Esophagus muscularis mucosa (tissue), 4 donors: Measurements from ENCODE around the gene RALGDS. TPM values are rescaled to one million over a fixed set of nuclear protein-coding genes. Genes with fewer than 3 reads are reported as not detected.
A peak's percentile ranks its signal among the peaks of the same experiment; 100 is the strongest.

ENCODE experiments used
- DNase-seq: peaks from one replicate; pipeline ENCODE4 v3.0.0-alpha.2; 2017; ENCODE audit errors: extremely low spot score
- H3K27ac ChIP-seq, 4 donors: fragments of 200-600 bp; sonication (generic); replicated peaks in 1 of 4; 1 replicate in 3 of 4; 2 replicates in 1 of 4; pipeline ENCODE4 v1.5.1; 2016 to 2019; ENCODE audit warnings: mild to moderate bottlenecking in 1 of 4
- H3K27me3 ChIP-seq, 4 donors: fragments of 200-600 bp; sonication (generic); one replicate each; pipeline versions ENCODE4 v1.5.1 to v1.6.0; 2016 to 2019
- H3K36me3 ChIP-seq, 4 donors: fragments of 200-600 bp; sonication (generic); one replicate each; pipeline ENCODE4 v1.5.1; 2016 to 2019
- H3K4me1 ChIP-seq, 4 donors: fragments of 200-600 bp; sonication (generic); one replicate each; pipeline ENCODE4 v1.5.1; 2016 to 2019
- H3K4me3 ChIP-seq, 4 donors: fragments of 200-600 bp; sonication (generic); 1 replicate in 2 of 4; 2 replicates in 2 of 4; pipeline ENCODE4 v1.5.1; 2016 to 2019; ENCODE audit warnings: mild to moderate bottlenecking in 4 of 4, moderate library complexity in 1 of 4
- H3K9me3 ChIP-seq, 4 donors: fragments of 200-600 bp; sonication (generic); 1 replicate in 3 of 4; 2 replicates in 1 of 4; pipeline ENCODE4 v1.5.1; 2016 to 2019
- EP300 ChIP-seq: sonication (generic); formaldehyde crosslinking; IDR thresholded peaks from one replicate; pipeline ENCODE4 v1.6.1; 2017; ENCODE audit warnings: antibody characterized with exemption
- POLR2A ChIP-seq: fragments of 450-650 bp; IDR thresholded peaks from one replicate; pipeline ENCODE4 v1.6.1; 2017; ENCODE audit warnings: antibody characterized with exemption, moderate library complexity, mild to moderate bottlenecking, low read depth
- POLR2AphosphoS5 ChIP-seq, 2 donors: sonication (generic); formaldehyde crosslinking; IDR thresholded peaks; one replicate each; pipeline ENCODE4 v1.6.1; 2017; ENCODE audit warnings: antibody characterized with exemption in 2 of 2
- WGBS: methylation state at CpG from one replicate; pipeline ENCODE4 v1.1.5; 2018; 5-methylcytosine and 5-hydroxymethylcytosine counted together
- intact Hi-C: fragments of 100-400 bp; cut with DNase I; formaldehyde crosslinking; loops from one replicate; pipeline ENCODE4 v1.15.1; 2023
- total RNA-seq, 4 donors: library from RNA; depleted of rRNA; stranded (reverse); fragments of >200 nt; gene quantifications; one replicate each; pipeline versions ENCODE4 v1.1.0 to v1.2.1, GENCODE V29; 2016
- TF ChIP-seq, protein P1 (sequence below), 3 experiments: fragments of 200-600 bp in 2 of 3; fragments of 450-650 bp in 1 of 3; sonication (generic) in 2 of 3; IDR thresholded peaks; one replicate each; pipeline ENCODE4 v1.5.1; 2017 to 2019; ENCODE audit warnings: antibody characterized with exemption in 3 of 3, mild to moderate bottlenecking in 2 of 3, moderate library complexity in 1 of 3

Gene RALGDS
- total RNA-seq, 4 donors from 2014 or later, result 48.6 to 67.4 (median 54.8) TPM

DNA sequence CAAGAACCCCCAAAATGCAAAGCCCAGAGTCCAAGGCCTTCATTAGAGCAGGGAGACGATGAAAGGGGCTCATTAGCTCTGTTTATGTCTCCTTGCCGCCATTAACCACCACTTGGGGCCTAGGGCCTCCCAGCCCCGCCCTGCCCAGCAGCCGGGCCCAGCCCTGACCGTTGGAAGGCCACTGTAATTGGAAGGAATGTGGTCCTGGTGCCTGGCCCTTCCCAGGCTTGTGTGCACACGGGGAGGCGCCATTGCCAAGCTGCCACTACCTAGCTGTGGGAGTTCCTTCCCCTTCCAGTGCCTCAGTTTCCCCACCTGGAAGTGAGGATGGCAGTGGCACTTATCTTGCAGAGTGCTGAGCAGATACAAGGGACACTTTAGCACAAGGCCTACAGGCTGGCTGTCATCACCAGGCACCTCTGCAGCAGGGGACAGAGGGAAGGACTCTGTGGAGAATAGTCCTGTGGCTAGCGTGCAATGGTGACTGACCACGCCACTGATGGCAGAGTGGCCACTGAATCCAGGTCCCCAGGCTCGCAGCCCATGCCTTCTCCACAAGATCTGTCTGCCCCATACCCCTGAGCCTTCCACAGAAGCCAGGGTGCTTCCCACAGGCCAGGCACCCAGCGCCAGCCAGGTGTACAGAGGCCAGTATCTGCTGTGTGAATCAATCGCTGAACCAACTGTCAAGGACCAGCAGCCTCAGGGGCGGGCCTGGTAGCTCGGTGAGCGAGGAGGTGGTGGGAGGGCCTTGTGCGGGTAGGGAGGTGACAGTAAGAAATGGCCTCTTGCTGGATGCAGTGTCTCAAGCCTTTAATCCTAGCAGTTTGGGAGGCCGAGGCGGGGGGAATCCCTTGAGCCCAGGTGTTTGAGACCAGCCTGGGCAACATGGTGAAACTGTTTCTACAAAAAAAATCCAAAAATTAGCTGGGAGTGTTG lies 21.9 kb upstream of the RALGDS start:
- 70% methylated on average over 16 of the region's 18 CpGs for WGBS
- H3K27me3 ChIP-seq, result no peaks in the 10 kb centered on the region
- no peaks in the 10 kb centered on the region for H3K9me3 ChIP-seq
- intact Hi-C loops, result no loop called here
- no peaks in the 10 kb centered on the region for H3K36me3 ChIP-seq
- H3K4me3 ChIP-seq, result no peak overlapping the region
- H3K4me1 ChIP-seq, result peaks cover 65 to 95% (median 87%) of the 10 kb centered on the region in 4 donors
- peak overlapping the region in 2 of 4 donors; percentile 6 to 22 for H3K27ac ChIP-seq
- DNase-seq, result no peak
- TF ChIP-seq, protein P1, sequence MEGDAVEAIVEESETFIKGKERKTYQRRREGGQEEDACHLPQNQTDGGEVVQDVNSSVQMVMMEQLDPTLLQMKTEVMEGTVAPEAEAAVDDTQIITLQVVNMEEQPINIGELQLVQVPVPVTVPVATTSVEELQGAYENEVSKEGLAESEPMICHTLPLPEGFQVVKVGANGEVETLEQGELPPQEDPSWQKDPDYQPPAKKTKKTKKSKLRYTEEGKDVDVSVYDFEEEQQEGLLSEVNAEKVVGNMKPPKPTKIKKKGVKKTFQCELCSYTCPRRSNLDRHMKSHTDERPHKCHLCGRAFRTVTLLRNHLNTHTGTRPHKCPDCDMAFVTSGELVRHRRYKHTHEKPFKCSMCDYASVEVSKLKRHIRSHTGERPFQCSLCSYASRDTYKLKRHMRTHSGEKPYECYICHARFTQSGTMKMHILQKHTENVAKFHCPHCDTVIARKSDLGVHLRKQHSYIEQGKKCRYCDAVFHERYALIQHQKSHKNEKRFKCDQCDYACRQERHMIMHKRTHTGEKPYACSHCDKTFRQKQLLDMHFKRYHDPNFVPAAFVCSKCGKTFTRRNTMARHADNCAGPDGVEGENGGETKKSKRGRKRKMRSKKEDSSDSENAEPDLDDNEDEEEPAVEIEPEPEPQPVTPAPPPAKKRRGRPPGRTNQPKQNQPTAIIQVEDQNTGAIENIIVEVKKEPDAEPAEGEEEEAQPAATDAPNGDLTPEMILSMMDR (IDR thresholded peaks at IDR 0.05), result no peak
- no peak for TF ChIP-seq POLR2A
- no peak for TF ChIP-seq POLR2AphosphoS5 (IDR thresholded peaks at IDR 0.05)
- no peak for TF ChIP-seq EP300

GRCh38 chr9:133141833-133142595 lies 21.0 kb upstream of the RALGDS start:
- Histone ChIP-seq H3K27ac (peak overlapping the region in 2 of 4 donors; percentile 6 to 22), H3K27me3 (no peaks in the 10 kb centered on the region), H3K4me3 (no peak overlapping the region), H3K4me1 (peaks cover 60 to 95% (median 87%) of the 10 kb centered on the region in 4 donors), H3K9me3 (no peaks in the 10 kb centered on the region), H3K36me3 (no peaks in the 10 kb centered on the region)
- DNase-seq, result no peak
- WGBS, result 78% methylated on average over 9 of the region's 16 CpGs
- TF ChIP-seq EP300 (no peak), POLR2AphosphoS5 (IDR thresholded peaks at IDR 0.05) (no peak), POLR2A (no peak)
- TF ChIP-seq, protein P1 (IDR thresholded peaks at IDR 0.05), result no peak
- intact Hi-C loops, result no loop called here

- Histone ChIP-seq H3K4me3 (no peak overlapping the region), H3K9me3 (no peaks in the 10 kb centered on the region), H3K4me1 (peaks cover 64 to 100% (median 94%) of the 10 kb centered on the region in 4 donors), H3K27me3 (no peaks in the 10 kb centered on the region), H3K36me3 (no peaks in the 10 kb centered on the region), H3K27ac (peak overlapping the region in 3 of 4 donors; percentile 3 to 93 (median 84))
- TF ChIP-seq, protein P1 (IDR thresholded peaks at IDR 0.05), result no peak
- TF ChIP-seq EP300 (no peak), POLR2A (no peak), POLR2AphosphoS5 (IDR thresholded peaks at IDR 0.05) (no peak)
- intact Hi-C loops, result no loop called here
- WGBS, result 100% methylated on average over 1 of the region's 14 CpGs
- DNase-seq, result no peak
Measured at GRCh38 chr9:133140606-133141005, 19.6 kb upstream of the RALGDS start.

GRCh38 chr9:133140174-133140505 lies 19.1 kb upstream of the RALGDS start:
- H3K4me1 ChIP-seq, result peaks cover 69 to 100% (median 97%) of the 10 kb centered on the region in 4 donors
- intact Hi-C loops, result no loop called here

More at GRCh38 chr9:133140174-133140505, 19.1 kb upstream of the RALGDS start:
- Histone ChIP-seq H3K36me3 (no peaks in the 10 kb centered on the region), H3K27ac (peak overlapping the region in 3 of 4 donors; percentile 45 to 93 (median 84)), H3K4me3 (no peak overlapping the region), H3K9me3 (no peaks in the 10 kb centered on the region), H3K27me3 (no peaks in the 10 kb centered on the region)
- TF ChIP-seq, protein P1 (IDR thresholded peaks at IDR 0.05), result no peak
- TF ChIP-seq EP300 (no peak), POLR2A (no peak), POLR2AphosphoS5 (IDR thresholded peaks at IDR 0.05) (no peak)
- DNase-seq, result no peak
- WGBS, result 56% methylated on average over 3 of the region's 4 CpGs
